Suprapubic skin (tissue), 4 donors: ENCODE data around the gene ADAM8.

Experiments
- EP300 ChIP-seq: sonication (generic); formaldehyde crosslinking; IDR thresholded peaks from one replicate; pipeline ENCODE4 v1.6.1; 2017; ENCODE audit warnings: antibody characterized with exemption
- POLR2A ChIP-seq, 2 donors: fragments of 450-650 bp; IDR thresholded peaks; one replicate each; pipeline ENCODE4 v1.6.1; 2017; ENCODE audit warnings: antibody characterized with exemption in 2 of 2, mild to moderate bottlenecking in 2 of 2, moderate library complexity in 2 of 2
- POLR2AphosphoS5 ChIP-seq, 3 donors: sonication (generic); formaldehyde crosslinking; IDR thresholded peaks; one replicate each; pipeline ENCODE4 v1.6.1; 2017; ENCODE audit warnings: antibody characterized with exemption in 3 of 3
- TF ChIP-seq, protein P1 (sequence below), 2 donors: fragments of 200-600 bp in 1 of 2; fragments of 450-650 bp in 1 of 2; sonication (generic) in 1 of 2; IDR thresholded peaks; one replicate each; pipeline ENCODE4 v1.5.1; 2016 to 2019; ENCODE audit warnings: antibody characterized with exemption in 2 of 2, mild to moderate bottlenecking in 1 of 2, moderate library complexity in 1 of 2

- TF ChIP-seq, protein P1, sequence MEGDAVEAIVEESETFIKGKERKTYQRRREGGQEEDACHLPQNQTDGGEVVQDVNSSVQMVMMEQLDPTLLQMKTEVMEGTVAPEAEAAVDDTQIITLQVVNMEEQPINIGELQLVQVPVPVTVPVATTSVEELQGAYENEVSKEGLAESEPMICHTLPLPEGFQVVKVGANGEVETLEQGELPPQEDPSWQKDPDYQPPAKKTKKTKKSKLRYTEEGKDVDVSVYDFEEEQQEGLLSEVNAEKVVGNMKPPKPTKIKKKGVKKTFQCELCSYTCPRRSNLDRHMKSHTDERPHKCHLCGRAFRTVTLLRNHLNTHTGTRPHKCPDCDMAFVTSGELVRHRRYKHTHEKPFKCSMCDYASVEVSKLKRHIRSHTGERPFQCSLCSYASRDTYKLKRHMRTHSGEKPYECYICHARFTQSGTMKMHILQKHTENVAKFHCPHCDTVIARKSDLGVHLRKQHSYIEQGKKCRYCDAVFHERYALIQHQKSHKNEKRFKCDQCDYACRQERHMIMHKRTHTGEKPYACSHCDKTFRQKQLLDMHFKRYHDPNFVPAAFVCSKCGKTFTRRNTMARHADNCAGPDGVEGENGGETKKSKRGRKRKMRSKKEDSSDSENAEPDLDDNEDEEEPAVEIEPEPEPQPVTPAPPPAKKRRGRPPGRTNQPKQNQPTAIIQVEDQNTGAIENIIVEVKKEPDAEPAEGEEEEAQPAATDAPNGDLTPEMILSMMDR (IDR thresholded peaks at IDR 0.05) = no peak
- TF ChIP-seq POLR2A (IDR thresholded peaks at IDR 0.05) (no peak), EP300 (no peak), POLR2AphosphoS5 (IDR thresholded peaks at IDR 0.05) (no peak)
Observed at GRCh38 chr10:133274751-133275683, 1.7 kb downstream of the ADAM8 start.
